NT2/D1 (cell line): ENCODE results near the gene KRTAP4-7.

Experiments
- SUZ12 ChIP-seq: IDR thresholded peaks from 2 replicates; pipeline ENCODE4 v1.6.1; 2011; ENCODE audit not compliant: insufficient read length, insufficient read depth; ENCODE audit errors: extremely low read depth
- YY1 ChIP-seq: IDR thresholded peaks from 2 replicates; pipeline ENCODE4 v1.6.1; 2011; ENCODE audit not compliant: insufficient read length, insufficient read depth
- ZNF274 ChIP-seq: IDR thresholded peaks from 2 replicates; pipeline ENCODE4 v1.6.1; 2011; ENCODE audit warnings: mild to moderate bottlenecking, low read depth, low read length

DNA sequence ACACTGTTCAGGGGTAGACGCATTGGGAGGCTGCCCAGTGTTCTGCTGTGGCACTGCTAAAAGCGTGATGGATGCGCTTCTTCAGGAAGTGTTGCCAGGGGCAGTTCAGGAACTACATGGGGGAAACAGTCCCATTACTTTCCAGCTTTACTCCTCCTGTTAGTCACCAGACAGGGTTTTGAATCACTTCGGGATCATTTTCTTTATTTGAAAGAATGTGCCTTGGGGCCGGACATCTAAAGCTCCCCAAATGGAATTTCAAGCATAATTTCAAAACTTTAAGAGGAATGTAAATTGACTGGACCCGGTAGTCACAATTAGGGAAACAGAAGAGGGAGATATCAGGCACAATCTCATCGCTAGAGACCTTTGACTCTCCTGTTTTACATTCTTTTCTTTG is 35.5 kb upstream of the KRTAP4-7 start:
- TF ChIP-seq ZNF274 (no peak), YY1 (no peak), SUZ12 (no peak)
